Gastroesophageal sphincter (tissue), 3 donors: ENCODE results near the gene FAM171A1.

ENCODE experiments used
- CTCF ChIP-seq, 4 experiments: fragments of 200-600 bp in 2 of 4; fragments of 450-650 bp in 2 of 4; sonication (generic) in 1 of 4; IDR thresholded peaks; one replicate each; pipeline ENCODE4 v1.5.1; 2017 to 2019; ENCODE audit warnings: antibody characterized with exemption in 4 of 4, mild to moderate bottlenecking in 2 of 4, moderate library complexity in 2 of 4
- EP300 ChIP-seq: sonication (generic); formaldehyde crosslinking; IDR thresholded peaks from one replicate; pipeline ENCODE4 v1.6.1; 2017; ENCODE audit warnings: antibody characterized with exemption, mild to moderate bottlenecking
- POLR2A ChIP-seq, 2 donors: fragments of 450-650 bp; IDR thresholded peaks; one replicate each; pipeline ENCODE4 v1.6.1; 2017; ENCODE audit warnings: antibody characterized with exemption in 2 of 2, mild to moderate bottlenecking in 2 of 2, moderate library complexity in 1 of 2
- POLR2AphosphoS5 ChIP-seq: sonication (generic); formaldehyde crosslinking; IDR thresholded peaks from one replicate; pipeline ENCODE4 v1.6.1; 2017; ENCODE audit warnings: antibody characterized with exemption

- no peak for TF ChIP-seq CTCF (IDR thresholded peaks at IDR 0.05)
- no peak for TF ChIP-seq POLR2A (IDR thresholded peaks at IDR 0.05)
- no peak for TF ChIP-seq POLR2AphosphoS5
- no peak for TF ChIP-seq EP300
Observed at GRCh38 chr10:15385552-15386455, 14.7 kb upstream of the FAM171A1 start.
